ENCODE data around the gene CDRT15. TPM values are rescaled to one million over a fixed set of nuclear protein-coding genes. Genes with fewer than 3 reads are reported as not detected.

The CDRT15 gene
- polyA plus RNA-seq, 1 experiment, result not detected

GRCh38 chr17:14199601-14200000 lies 37.1 kb downstream of the CDRT15 start:
- Histone ChIP-seq H3K27me3 (ENCODE audit: control insufficient read depth, insufficient read depth, low read length) (no peaks in the 10 kb centered on the region), H3K36me3 (ENCODE audit: control insufficient read depth, insufficient read depth, low read length) (no peaks in the 10 kb centered on the region), H3K4me3 (ENCODE audit: low read depth, low read length) (no peak overlapping the region)
- DNase-seq (ENCODE audit: low read depth), result no peak
- CTCF ChIA-PET, result interaction anchor here (1.0 kb wide), 1 partner anchor 10 kb away, joined by 3 read pairs; no protein-coding TSS in a partner anchor
- POLR2A ChIA-PET, result no interaction called here
- no peak for TF ChIP-seq CTCF (IDR thresholded peaks at IDR 0.05; ENCODE audit: insufficient read depth, low read depth, low read length)

- DNase-seq (ENCODE audit: low read depth), result no peak
- no peaks in the 10 kb centered on the region for H3K27me3 ChIP-seq (ENCODE audit: control insufficient read depth, insufficient read depth, low read length)
- no peak overlapping the region for H3K4me3 ChIP-seq (ENCODE audit: low read depth, low read length)
- H3K36me3 ChIP-seq (ENCODE audit: control insufficient read depth, insufficient read depth, low read length), result no peaks in the 10 kb centered on the region
- POLR2A ChIA-PET, result no interaction called here
- no peak for TF ChIP-seq CTCF (IDR thresholded peaks at IDR 0.05; ENCODE audit: insufficient read depth, low read depth, low read length)
- CTCF ChIA-PET, result interaction anchor here (1.0 kb wide), 1 partner anchor 11 kb away, joined by 3 read pairs; no protein-coding TSS in a partner anchor
Measured at GRCh38 chr17:14198575-14198974, 38.1 kb downstream of the CDRT15 start.

- no peaks in the 10 kb centered on the region for H3K36me3 ChIP-seq (ENCODE audit: control insufficient read depth, insufficient read depth, low read length)
- POLR2A ChIA-PET, result no interaction called here
- no peak for TF ChIP-seq CTCF (IDR thresholded peaks at IDR 0.05; ENCODE audit: insufficient read depth, low read depth, low read length)
- no peak for DNase-seq (ENCODE audit: low read depth)
- CTCF ChIA-PET, result interaction anchor here (0.9 to 1.0 kb wide), 2 partner anchors 8 to 10 kb away, joined by 3 to 4 read pairs; no protein-coding TSS in a partner anchor
- no peaks in the 10 kb centered on the region for H3K27me3 ChIP-seq (ENCODE audit: control insufficient read depth, insufficient read depth, low read length)
- no peak overlapping the region for H3K4me3 ChIP-seq (ENCODE audit: low read depth, low read length)
Measured at GRCh38 chr17:14198013-14198412, 38.6 kb downstream of the CDRT15 start.

- H3K36me3 ChIP-seq (ENCODE audit: control insufficient read depth, insufficient read depth, low read length), result no peaks in the 10 kb centered on the region
- ChIA-PET CTCF (interaction anchor here (0.9 to 1.0 kb wide), 2 partner anchors 8 to 11 kb away, joined by 3 to 4 read pairs; no protein-coding TSS in a partner anchor), POLR2A (no interaction called here)
- no peak for DNase-seq (ENCODE audit: low read depth)
- no peak for TF ChIP-seq CTCF (IDR thresholded peaks at IDR 0.05; ENCODE audit: insufficient read depth, low read depth, low read length)
- no peak overlapping the region for H3K4me3 ChIP-seq (ENCODE audit: low read depth, low read length)
- H3K27me3 ChIP-seq (ENCODE audit: control insufficient read depth, insufficient read depth, low read length), result no peaks in the 10 kb centered on the region
Measured at GRCh38 chr17:14197586-14197985, 39.1 kb downstream of the CDRT15 start.

- ChIA-PET CTCF (interaction anchor here (0.9 to 1.0 kb wide), 2 partner anchors 9 to 11 kb away, joined by 3 to 4 read pairs; no protein-coding TSS in a partner anchor), POLR2A (no interaction called here)
- no peak overlapping the region for H3K4me3 ChIP-seq (ENCODE audit: low read depth, low read length)
- DNase-seq (ENCODE audit: low read depth), result no peak
- TF ChIP-seq CTCF (IDR thresholded peaks at IDR 0.05; ENCODE audit: insufficient read depth, low read depth, low read length), result no peak
- H3K36me3 ChIP-seq (ENCODE audit: control insufficient read depth, insufficient read depth, low read length), result no peaks in the 10 kb centered on the region
- no peaks in the 10 kb centered on the region for H3K27me3 ChIP-seq (ENCODE audit: control insufficient read depth, insufficient read depth, low read length)
Measured at GRCh38 chr17:14197057-14197456, 39.6 kb downstream of the CDRT15 start.

Data from BJ (cell line).